Bone marrow (tissue), 2 donors: ENCODE results near the gene MYH13.

Experiments
- DNase-seq, 2 donors: peaks; one replicate each; lab custom pipeline; 2025; lab: John Stamatoyannopoulos, UW

The MYH13 gene

DNA sequence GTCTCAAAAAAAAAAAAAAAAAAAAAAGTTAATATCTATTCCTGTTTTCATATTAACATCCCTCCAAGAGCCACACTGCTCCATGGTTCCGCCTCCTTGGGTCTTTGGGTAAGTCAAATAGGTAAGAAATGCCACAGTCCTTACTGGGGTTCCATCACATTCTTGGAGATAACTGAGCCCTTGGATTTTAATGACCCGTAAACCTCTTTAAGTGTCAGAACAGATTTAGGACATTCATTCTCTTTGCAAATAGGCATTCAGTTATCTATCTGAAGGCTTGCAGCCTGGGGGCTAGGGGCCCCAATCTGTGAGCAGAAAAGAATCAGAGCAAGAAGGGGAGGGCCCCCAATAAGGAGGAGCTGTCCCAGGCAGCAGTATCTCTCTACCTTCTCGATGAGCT lies 28.0 kb downstream of the MYH13 start:
- no peak for DNase-seq

- DNase-seq: no peak
Observed at GRCh38 chr17:10339051-10339450, 33.8 kb downstream of the MYH13 start.

DNA sequence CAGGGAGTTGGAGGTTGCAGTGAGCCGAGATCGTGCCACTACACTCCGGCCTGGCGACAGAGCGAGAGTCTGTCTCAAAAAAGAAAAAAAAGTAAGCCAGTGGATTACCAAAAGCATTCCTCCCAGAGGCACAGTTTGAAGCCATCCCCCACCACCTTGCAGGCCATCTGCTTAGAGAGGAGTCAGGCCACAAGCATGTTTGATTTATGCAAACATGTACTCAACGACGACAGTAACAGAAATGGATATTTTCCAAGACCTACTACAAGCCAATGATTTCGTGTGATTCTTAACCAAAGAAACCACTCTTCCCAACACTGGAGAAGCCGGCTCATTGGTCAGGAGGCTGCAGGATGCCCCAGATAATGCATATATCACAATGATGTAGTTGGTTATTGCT lies 34.8 kb downstream of the MYH13 start:
- no peak for DNase-seq

DNA sequence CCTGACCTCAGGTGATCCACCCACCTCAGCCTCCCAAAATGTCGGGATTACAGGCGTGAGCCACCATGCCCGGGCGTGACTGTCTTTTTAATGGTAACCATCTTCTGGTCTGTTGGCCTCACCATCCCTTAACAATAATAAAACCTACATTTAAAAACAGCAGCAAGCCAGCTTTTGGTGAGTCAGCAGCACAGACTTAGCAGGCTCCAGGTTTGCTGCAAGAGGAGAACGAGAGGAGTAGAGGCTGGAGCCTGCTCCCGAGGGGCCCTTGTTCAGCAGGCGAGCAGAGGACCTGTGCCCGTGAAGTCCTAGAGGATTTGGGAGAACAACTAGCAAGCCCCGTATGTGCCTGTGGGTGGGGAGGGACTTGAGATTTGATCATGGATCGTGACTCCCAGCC lies 35.7 kb downstream of the MYH13 start:
- no peak for DNase-seq

DNA sequence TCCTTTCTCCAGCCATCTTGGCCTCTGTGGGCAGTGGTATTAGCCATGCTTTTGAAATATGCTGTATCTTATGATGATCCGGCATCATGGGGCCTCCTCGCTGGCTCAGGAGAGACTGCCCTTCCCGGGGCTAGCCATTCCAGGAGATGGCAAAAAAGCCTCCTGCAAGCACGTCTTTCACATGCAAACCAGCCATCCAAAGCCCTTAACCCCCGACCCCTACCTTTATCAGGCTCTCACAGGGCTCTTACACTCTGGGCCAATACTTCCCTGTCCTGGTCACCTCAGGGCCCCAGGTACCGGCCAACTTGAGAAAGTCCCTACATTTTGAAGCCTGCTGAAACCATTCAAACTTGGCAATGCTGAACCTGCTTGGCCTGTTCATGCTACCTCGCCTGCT lies 36.4 kb downstream of the MYH13 start:
- no peak for DNase-seq

DNA sequence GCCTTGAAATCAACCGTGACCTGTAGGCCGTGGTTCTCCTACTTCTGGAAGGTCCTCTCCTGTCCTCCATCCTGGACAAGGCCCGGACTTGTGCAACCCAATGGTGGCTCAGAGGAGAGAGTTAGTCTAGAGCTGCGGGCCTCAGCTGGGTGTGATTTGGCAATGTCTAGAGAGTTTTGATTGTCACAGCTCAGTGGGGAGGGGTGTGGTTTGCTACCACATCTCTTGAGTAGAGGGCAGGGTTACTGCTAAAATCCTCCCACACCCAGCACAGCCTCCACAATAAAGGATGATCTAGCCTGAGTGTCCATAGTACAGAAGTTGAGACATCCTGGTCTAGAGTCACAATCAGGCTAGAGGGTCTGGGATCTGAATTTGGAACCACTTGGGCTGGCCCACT lies 40.3 kb downstream of the MYH13 start:
- no peak for DNase-seq

- DNase-seq: no peak
Observed at GRCh38 chr17:10328971-10329923, 43.6 kb downstream of the MYH13 start.

DNA sequence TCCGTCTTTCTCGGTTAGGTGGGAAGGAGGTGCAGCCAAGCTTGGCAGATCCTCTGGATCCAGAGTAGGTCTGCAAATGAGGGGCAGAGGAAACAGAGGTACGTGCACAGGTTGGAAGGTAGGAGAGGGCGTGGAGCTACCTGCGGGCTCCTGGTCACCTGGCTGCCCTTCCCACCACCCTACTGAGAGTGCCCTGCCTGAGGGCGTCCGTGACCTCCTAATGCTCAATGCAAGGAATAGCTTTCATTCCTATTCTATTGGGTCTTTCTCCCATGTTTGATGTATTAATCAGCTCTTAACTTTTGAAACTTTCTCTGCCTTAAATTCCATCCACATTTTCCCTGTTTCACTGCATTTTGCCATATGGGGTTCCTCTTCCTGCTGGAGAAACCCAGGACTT lies 44.6 kb downstream of the MYH13 start:
- DNase-seq: no peak

DNA sequence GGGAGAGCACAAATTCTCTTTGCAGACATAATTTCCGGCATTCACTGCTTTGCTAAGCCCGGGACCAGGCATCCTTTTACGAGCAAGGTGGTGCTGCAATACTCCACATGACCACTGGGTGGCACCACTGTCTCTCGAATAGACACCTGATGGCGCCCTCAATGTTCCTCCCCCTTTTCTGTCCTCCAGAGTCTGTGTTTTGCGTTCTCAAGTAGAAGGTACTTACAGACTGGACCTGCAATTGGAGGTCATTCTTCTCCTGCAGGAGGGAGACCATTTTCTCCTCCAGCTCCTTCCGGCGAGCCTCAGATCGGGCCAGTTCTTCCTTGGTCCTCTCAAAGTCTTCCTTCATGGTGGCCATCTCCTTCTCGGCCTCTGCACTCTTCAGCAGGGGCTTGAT lies 45.2 kb downstream of the MYH13 start:
- peak; percentile 12 to 39 for DNase-seq

DNA sequence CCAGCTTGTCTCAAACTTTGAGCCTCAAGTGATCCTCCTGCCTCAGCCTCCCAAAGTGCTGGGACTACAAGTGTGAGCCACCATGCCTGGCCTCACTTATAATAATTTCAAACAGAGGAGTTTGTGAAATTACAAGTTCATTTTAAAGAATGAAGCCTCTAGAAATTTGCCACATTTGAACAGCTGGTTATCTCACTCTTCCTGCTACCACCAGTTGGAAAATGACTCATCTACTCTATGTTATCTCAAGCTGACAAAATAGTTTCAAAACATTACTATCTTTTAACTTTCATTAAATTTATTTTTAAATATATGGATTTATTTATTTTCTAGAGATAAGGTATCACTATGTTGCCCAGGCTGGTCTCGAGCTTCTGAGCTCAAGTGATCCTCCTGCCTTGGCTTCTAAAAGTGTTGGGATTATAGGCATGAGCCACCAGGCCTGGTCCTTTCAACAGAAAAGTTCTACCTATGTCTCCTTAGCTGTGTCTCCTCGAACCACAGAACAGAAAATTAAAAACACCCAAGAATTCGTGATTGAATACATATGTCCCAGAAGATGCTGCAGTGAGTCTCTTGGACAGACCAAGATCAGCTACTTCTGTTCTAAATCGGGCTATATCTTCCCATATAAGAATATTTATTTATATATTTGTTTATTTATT lies 47.6 kb downstream of the MYH13 start:
- DNase-seq: peak in 1 of 2 donors; percentile 8

GRCh38 chr17:10323812-10324610 lies 48.8 kb downstream of the MYH13 start:
- no peak for DNase-seq

GRCh38 chr17:10318535-10318934 lies 54.3 kb downstream of the MYH13 start:
- peak in 1 of 2 donors; percentile 18 for DNase-seq

DNA sequence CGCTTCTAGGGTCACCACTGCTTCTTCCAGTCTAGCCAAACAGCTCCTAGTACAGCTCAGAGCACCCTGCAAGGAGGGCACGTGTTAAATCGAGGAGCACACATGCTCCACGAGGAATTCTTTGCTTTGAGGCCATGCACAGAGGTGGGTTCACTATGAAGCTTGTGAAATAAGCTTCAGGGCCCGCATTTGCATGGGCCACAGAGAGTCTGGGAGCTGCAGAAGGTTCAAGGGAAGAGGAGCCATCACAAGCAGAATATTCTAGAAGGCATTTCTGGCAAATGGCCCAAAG lies 55.3 kb downstream of the MYH13 start:
- DNase-seq: no peak

DNA sequence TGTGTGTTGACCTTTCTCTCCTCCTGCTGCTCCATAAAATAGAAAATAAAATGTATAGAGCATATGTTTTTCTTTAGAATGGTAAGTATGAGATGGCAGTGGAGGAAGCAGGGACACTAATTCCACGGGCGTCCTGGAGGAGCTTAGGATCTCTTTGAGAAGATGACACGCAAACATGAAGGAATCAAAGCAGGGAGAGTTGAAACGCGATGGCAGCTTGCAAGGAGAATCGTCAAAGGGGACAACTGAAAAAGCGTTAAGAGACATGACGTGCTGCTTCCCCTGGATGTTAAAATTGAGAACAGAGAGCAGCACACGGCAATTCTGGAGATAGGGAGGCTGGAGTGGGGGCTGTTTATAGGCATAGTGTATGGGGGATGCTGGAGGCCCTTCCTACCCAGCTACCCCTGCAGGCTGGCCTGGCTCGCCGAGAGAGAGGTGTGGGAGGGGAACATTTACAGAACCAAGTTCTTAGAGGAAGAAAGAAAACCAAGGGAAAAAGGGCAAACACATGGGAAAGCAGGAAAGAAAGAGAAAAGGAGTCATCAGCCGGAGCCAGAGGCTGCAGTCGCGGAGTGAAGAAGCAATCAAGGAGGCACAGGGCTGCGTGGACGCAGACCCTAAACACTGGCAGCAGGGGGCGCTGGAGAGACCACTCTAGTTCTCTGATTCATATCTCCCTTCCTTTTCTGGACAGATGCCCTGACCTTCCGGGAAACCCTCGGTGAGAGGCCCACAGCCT lies 55.8 kb downstream of the MYH13 start:
- no peak for DNase-seq

GRCh38 chr17:10314329-10314728 lies 58.5 kb downstream of the MYH13 start:
- DNase-seq: no peak

DNA sequence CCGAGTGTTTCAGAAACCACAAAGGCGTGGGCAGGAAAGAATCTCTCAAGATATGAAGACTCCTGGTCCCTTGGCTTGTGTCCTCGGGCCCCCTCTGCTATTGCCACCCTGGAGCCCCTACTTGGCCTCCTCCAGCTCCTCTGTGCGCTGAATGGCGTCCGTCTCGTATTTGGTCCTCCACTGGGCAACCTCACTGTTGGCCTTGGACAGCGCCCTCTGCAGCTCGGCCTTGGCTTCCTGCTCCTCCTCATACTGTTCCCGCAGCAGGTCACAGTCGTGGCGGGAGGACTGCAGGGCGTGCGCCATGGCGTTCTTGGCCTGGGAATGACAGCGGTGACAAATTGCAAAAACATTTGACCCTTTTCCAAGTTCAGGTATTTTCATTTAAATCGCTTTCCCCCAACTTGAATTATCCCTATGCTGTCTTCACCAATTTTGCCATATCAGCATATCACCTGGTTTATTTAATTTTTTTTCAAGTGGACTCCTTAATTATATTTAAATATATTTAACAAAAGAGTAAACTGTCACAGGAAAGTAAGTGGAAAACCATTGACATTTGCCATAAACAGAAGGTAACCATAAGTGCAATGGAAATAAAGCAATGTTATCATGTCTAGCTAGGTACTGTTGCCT lies 59.7 kb downstream of the MYH13 start:
- no peak for DNase-seq

DNA sequence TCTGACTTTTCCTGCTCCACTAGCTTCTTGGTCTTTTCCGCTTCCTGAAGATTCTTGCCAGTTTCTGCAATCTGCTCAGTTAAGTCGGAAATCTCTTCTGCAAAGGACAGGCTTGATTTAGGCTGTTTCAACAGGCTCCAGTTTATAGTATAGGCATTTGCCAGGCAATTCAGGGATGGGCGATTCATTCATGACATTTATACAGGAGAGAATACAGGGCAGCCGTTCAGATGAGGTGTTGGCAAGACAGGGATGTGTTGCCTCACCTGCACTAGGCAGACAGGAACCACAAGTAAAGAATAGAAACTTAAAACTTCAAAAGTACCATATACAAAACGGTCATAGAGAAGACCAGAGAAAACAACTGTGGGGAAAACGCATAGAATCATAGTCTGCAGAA lies 61.7 kb downstream of the MYH13 start:
- no peak for DNase-seq

DNA sequence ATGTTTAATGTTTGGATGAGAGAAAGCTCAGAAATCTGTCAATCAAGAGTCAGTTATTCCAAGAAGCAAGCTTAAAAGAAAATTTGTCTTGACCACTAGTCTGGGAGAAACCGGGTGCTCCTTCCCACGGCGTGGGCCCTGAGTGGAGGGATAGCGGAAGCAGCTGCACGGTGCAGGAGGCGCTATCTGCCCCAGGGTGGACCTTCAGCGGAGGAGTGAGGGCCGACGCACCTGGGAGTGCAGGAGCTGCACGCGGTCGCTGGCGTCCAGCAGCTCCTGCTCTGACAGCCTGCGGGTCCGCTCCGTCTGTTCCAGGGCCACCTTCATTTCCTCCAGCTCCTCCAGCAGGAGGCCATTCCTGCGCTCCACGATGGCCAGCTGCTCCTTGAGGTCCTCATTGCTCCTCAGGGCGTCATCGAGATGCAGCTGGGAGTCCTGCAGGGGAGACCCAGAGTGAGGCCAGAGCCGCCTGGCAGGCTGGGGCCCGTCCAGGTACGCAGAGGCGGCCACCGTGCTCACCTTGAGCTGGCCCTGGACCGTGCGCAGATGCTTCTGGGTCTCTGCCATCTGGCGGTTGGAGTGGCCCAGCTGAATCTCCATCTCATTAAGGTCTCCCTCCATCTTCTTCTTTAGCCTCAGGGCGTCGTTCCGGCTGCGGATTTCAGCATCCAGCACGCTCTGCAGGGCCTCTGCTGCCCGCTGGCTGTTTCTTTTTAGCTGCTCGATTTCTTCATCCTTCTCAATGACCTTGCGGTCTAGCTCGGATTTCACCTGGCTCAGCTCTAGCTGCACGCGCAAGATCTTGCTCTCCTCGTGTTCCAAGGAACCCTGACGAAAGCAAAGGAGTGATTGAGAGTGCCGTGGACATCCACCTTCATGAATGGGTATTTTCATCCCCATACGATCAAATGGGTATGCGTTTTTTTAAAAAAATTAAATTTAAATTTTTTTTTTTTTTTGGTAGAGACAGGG lies 63.5 kb downstream of the MYH13 start:
- DNase-seq: no peak

- DNase-seq: no peak
Observed at GRCh38 chr17:10306585-10306984, 66.2 kb downstream of the MYH13 start.

GRCh38 chr17:10305398-10305797 lies 67.4 kb downstream of the MYH13 start:
- DNase-seq: no peak
